ENCODE results near the gene GNAI2.

DNA sequence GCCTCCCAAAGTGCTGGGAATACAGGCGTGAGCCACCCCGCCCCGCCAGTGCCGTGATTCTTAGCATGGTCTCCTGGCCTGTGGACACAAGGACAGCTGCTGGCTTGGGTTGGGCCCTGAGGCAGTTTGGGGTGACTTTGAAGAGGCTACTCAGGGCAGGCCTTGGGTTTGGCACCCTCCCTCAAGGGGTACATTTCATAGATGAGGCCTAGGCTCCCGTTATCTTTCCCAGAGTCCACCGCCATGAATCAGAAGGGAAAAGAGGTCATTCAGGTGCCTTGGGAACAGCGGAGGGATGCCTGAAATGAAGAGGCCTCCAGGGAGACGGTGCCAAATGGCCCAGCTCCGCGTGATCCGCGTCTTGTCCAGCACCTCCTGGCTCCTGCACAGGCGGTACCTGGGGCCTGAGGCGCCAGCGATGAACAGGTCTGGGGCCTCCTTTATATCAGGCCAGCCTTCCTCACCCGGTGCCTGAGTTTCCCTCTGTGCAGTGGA, 9.3 kb downstream of the GNAI2 start:
- TF ChIP-seq, protein P1, sequence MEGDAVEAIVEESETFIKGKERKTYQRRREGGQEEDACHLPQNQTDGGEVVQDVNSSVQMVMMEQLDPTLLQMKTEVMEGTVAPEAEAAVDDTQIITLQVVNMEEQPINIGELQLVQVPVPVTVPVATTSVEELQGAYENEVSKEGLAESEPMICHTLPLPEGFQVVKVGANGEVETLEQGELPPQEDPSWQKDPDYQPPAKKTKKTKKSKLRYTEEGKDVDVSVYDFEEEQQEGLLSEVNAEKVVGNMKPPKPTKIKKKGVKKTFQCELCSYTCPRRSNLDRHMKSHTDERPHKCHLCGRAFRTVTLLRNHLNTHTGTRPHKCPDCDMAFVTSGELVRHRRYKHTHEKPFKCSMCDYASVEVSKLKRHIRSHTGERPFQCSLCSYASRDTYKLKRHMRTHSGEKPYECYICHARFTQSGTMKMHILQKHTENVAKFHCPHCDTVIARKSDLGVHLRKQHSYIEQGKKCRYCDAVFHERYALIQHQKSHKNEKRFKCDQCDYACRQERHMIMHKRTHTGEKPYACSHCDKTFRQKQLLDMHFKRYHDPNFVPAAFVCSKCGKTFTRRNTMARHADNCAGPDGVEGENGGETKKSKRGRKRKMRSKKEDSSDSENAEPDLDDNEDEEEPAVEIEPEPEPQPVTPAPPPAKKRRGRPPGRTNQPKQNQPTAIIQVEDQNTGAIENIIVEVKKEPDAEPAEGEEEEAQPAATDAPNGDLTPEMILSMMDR (IDR thresholded peaks at IDR 0.05): no peak
- TF ChIP-seq POLR2A (IDR thresholded peaks at IDR 0.05): no peak
